Thyroid gland (tissue), 4 donors: Measurements from ENCODE around the gene OLFML2B.

ENCODE experiments used
- CTCF ChIP-seq, 6 experiments: fragments of 200-600 bp in 3 of 6; fragments of 450-650 bp in 3 of 6; sonication (generic) in 3 of 6; IDR thresholded peaks; one replicate each; pipeline ENCODE4 v1.5.1; 2016 to 2019; ENCODE audit warnings: antibody characterized with exemption in 6 of 6, mild to moderate bottlenecking in 2 of 6, inconsistent platforms in 1 of 6, moderate library complexity in 1 of 6
- POLR2A ChIP-seq, 2 donors: fragments of 450-650 bp; IDR thresholded peaks; one replicate each; pipeline ENCODE4 v1.6.1; 2017; ENCODE audit warnings: antibody characterized with exemption in 2 of 2, mild to moderate bottlenecking in 2 of 2, moderate library complexity in 1 of 2

GRCh38 chr1:162070825-162071224, 47.2 kb upstream of the OLFML2B start:
- no peak for TF ChIP-seq CTCF (IDR thresholded peaks at IDR 0.05)
- TF ChIP-seq POLR2A (IDR thresholded peaks at IDR 0.05), result no peak
